HepG2 (cell line): ENCODE data around the gene INKA2.

Source experiments
- HMG20B ChIP-seq: conservative IDR thresholded peaks from 2 replicates; pipeline ENCODE4 v1.6.1; 2016; ENCODE audit warnings: missing genetic modification reagents, missing compliant biosample characterization
- PRMT3 ChIP-seq: sonication (generic); formaldehyde crosslinking; IDR thresholded peaks from 2 replicates; pipeline ENCODE4 v1.8.1; 2022; ENCODE audit warnings: low read depth, mild to moderate bottlenecking, moderate library complexity, missing genetic modification reagents, borderline replicate concordance
- SCMH1 ChIP-seq: sonication (generic); formaldehyde crosslinking; IDR thresholded peaks from 2 replicates; pipeline ENCODE4 v1.9.0; 2021; ENCODE audit warnings: missing genetic modification reagents, mild to moderate bottlenecking, borderline replicate concordance
- SOX6 ChIP-seq, 2 experiments: fragments of 450-650 bp in 1 of 2; sonication (generic) in 1 of 2; formaldehyde crosslinking in 1 of 2; IDR thresholded peaks; 2 replicates each; pipeline versions ENCODE4 v1.4.0 to v1.6.1; 2017 to 2020; ENCODE audit warnings: antibody characterized with exemption in 1 of 2, mild to moderate bottlenecking in 1 of 2, missing genetic modification reagents in 1 of 2
- ZMYM3 ChIP-seq: sonication (generic); formaldehyde crosslinking; IDR thresholded peaks from 2 replicates; pipeline ENCODE4 v1.5.1; 2020; ENCODE audit warnings: mild to moderate bottlenecking, missing genetic modification reagents
- ZNF777 ChIP-seq: sonication (generic); formaldehyde crosslinking; IDR thresholded peaks from 2 replicates; pipeline ENCODE4 v1.4.0; 2020; ENCODE audit warnings: missing genetic modification reagents
- TF ChIP-seq, protein P1 (sequence below): sonication (generic); formaldehyde crosslinking; IDR thresholded peaks from 2 replicates; pipeline ENCODE4 v1.4.0; 2020; ENCODE audit warnings: missing genetic modification reagents
- TF ChIP-seq, protein P2 (sequence below), 2 experiments: sonication (generic) in 1 of 2; formaldehyde crosslinking in 1 of 2; IDR thresholded peaks; 2 replicates each; pipeline versions ENCODE4 v1.5.1 to v1.6.1; 2011 to 2020; ENCODE audit warnings: borderline replicate concordance in 1 of 2, low read depth in 1 of 2, low read length in 1 of 2, mild to moderate bottlenecking in 1 of 2, missing genetic modification reagents in 1 of 2, moderate library complexity in 1 of 2
- TF ChIP-seq, protein P3 (sequence below): sonication (generic); formaldehyde crosslinking; IDR thresholded peaks from 2 replicates; pipeline ENCODE4 v1.4.0; 2020; ENCODE audit warnings: mild to moderate bottlenecking, missing genetic modification reagents

DNA sequence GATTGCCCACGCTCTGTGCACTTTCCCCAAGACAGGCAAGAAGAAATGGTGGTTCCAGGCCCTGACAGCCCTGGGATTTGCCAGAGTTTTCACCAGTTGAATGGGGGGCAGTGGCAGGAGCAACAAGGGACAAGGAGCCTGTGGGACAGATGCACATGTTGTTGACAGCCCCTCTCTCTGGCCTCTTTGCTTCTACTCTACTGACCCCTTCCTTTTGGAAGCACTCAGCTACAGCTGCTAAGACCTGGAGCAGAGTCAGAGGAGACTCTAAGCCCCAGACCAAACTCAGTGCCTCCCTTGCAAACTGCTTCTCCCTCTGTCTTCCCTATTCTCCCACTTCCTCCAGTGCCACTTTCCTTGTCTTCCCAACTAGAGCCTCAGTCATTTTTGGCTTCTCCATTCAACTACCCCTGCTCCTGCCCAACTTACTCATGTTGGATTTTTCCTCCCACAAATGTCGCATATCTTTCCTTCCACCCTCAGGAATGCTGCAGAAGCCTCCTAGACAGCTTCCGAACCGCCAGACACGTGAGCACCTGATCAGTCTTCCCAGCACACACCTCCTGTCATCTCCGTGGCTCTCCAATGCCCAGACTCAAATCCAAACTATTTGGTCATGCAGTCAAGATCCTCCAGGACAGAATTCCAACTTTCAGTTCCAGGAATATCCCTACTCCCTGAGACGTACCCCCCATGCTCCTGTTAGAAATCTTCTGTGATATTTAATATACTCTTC lies 9.1 kb downstream of the INKA2 start:
- TF ChIP-seq, protein P1, sequence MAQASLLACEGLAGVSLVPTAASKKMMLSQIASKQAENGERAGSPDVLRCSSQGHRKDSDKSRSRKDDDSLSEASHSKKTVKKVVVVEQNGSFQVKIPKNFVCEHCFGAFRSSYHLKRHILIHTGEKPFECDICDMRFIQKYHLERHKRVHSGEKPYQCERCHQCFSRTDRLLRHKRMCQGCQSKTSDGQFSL (CRISPR knock-in tag): no peak
- no peak for TF ChIP-seq SOX6 (IDR thresholded peaks at IDR 0.05)
- TF ChIP-seq SOX6 (CRISPR knock-in tag; IDR thresholded peaks at IDR 0.05): no peak
- TF ChIP-seq HMG20B (CRISPR knock-in tag): no peak
- TF ChIP-seq, protein P2, sequence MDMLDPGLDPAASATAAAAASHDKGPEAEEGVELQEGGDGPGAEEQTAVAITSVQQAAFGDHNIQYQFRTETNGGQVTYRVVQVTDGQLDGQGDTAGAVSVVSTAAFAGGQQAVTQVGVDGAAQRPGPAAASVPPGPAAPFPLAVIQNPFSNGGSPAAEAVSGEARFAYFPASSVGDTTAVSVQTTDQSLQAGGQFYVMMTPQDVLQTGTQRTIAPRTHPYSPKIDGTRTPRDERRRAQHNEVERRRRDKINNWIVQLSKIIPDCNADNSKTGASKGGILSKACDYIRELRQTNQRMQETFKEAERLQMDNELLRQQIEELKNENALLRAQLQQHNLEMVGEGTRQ (IDR thresholded peaks at IDR 0.05; ENCODE audit: low read depth, low read length): no peak
- TF ChIP-seq, protein P2 (CRISPR knock-in tag; IDR thresholded peaks at IDR 0.05; ENCODE audit: borderline replicate concordance): no peak
- TF ChIP-seq SCMH1 (CRISPR knock-in tag): no peak
- TF ChIP-seq PRMT3 (CRISPR knock-in tag): no peak
- TF ChIP-seq ZMYM3 (CRISPR knock-in tag): no peak
- TF ChIP-seq ZNF777: no peak
- TF ChIP-seq, protein P3, sequence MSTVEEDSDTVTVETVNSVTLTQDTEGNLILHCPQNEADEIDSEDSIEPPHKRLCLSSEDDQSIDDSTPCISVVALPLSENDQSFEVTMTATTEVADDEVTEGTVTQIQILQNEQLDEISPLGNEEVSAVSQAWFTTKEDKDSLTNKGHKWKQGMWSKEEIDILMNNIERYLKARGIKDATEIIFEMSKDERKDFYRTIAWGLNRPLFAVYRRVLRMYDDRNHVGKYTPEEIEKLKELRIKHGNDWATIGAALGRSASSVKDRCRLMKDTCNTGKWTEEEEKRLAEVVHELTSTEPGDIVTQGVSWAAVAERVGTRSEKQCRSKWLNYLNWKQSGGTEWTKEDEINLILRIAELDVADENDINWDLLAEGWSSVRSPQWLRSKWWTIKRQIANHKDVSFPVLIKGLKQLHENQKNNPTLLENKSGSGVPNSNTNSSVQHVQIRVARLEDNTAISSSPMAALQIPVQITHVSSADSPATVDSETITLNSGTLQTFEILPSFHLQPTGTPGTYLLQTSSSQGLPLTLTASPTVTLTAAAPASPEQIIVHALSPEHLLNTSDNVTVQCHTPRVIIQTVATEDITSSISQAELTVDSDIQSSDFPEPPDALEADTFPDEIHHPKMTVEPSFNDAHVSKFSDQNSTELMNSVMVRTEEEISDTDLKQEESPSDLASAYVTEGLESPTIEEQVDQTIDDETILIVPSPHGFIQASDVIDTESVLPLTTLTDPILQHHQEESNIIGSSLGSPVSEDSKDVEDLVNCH: no peak
